ENCODE data around the gene ELOF1.
"Not testable (repeated sequence)": the region's sequence is repeated elsewhere in the genome, so short reads cannot be mapped to it uniquely, and the experiment has no call there.

Gene ELOF1

DNA sequence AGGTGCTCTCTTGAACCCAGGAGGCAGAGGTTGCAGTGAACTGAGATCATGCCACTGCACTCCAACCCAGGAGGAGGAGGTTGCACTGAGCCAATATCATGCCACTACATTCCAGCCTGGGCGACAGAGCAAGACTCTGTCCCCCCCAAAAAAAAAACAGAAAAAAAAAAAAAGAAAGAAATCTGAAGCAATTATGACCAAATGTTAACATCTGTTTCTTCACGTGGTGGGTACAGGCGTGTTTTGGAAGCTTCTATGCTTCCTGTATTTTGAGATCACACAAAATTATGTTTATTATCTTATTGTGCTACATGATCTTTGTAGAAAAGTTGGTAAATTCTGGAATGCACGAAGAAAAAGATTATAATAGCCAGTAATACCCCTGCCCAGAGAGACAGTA lies 21.1 kb upstream of the ELOF1 start:
- no peak for TF ChIP-seq CTCF (IDR thresholded peaks at IDR 0.05; ENCODE audit: borderline replicate concordance, control extremely low read depth, extremely low read depth, insufficient read depth, missing control alignments)
- in situ Hi-C loops (cut with MboI; ENCODE audit: low sequenced_read_pairs, unreplicated experiment), result no loop called here
- DNase-seq (ENCODE audit: low spot score), result no peak

DNA sequence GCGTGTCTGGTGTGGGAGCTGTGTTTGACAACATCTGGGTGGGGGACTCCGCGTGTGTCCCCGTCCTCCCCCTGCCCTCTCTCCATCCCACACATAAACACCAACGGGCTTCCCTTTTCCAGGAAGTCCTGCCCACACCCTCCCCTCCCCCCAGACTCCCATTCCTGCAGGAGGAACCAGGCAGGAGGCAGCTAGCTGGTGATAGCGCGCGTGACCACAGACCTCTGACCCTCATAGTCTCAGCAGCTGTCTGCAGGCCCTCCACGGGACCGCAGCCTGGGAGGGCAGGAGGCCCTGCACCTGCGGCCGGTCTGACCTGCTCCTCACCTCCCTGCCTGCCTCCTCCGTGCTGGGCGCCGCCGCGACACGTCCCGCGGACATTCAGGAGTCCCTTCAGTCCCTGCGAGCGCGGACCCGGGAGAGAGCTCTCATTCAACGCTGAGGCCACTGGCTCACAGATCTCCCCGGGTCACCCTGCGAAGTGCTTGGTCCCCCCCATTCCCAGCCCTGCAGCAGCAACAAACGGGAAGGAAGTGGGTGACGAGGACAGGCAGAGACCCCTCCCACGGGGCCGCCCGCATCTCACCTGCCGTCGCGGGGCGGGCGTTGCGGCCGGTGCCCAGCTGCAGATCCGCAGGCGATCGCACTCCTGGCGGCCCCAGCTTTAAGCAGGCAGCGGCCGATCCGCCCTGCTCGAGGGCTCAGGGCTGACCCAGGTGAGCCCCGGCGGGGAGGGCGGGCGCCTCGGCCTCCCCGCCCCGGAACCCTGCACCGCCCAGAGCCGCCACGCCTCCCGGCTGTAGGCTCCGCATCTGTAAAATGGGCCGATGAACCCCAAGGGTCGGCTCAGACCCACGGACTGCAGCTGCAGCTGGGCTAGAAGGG lies 19.5 kb upstream of the ELOF1 start:
- peak; percentile 82 for DNase-seq (ENCODE audit: low spot score)

GRCh38 chr19:11577451-11578257 lies 18.6 kb upstream of the ELOF1 start, which contains the start of gene ACP5:
Gene ACP5 (minus strand): TSS chr19:11577645. CDS start chr19:11577317, 328 bp downstream.
- TF ChIP-seq CTCF (IDR thresholded peaks at IDR 0.05; ENCODE audit: borderline replicate concordance, control extremely low read depth, extremely low read depth, insufficient read depth, missing control alignments), result no peak
- no peak for DNase-seq (ENCODE audit: low spot score)
- in situ Hi-C loops (cut with MboI; ENCODE audit: low sequenced_read_pairs, unreplicated experiment), result no loop called here

More for the DNA sequence above, 19.5 kb upstream of the ELOF1 start:
- in situ Hi-C loops (cut with MboI; ENCODE audit: low sequenced_read_pairs, unreplicated experiment), result no loop called here
- no peak for TF ChIP-seq CTCF (IDR thresholded peaks at IDR 0.05; ENCODE audit: borderline replicate concordance, control extremely low read depth, extremely low read depth, insufficient read depth, missing control alignments)

DNA sequence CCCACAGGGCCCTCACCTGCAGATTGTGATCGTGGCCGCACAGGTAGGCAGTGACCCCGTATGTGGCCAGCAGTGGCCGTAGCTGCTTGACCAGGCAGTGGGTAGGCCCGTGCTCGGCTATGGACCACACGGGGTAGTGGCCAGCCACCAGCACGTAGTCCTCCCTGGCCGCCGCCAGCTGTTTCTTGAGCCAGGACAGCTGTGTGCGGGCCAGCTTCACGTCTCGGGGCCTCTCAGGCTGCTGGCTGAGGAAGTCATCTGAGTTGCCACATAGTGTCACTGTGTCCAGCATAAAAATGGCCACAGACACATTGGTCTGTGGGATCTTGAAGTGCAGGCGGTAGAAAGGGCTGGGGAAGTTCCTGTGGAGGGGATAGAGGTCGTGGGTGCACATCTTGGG lies 17.2 kb upstream of the ELOF1 start:
- TF ChIP-seq CTCF (IDR thresholded peaks at IDR 0.05; ENCODE audit: borderline replicate concordance, control extremely low read depth, extremely low read depth, insufficient read depth, missing control alignments), result no peak
- in situ Hi-C loops (cut with MboI; ENCODE audit: low sequenced_read_pairs, unreplicated experiment), result no loop called here
- DNase-seq (ENCODE audit: low spot score), result no peak

DNA sequence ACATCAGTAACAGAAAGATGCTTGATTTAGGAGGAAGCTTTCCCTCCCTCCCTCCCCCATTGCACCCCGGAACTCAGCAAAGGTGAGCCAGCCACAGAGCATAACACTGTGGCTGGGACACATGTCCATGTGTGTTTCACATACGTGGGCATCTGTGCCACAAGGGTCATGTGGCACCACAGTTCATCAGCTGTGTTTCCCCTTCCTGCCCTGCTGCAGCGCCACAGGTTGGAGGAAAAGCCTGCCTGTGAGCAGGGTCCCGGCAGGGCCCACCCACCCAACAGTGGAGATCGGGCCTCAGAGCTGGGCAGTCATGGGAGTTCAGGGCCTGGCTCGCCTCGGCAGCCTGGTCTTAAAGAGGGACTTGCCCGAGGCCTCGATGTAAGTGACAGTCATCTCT lies 15.7 kb upstream of the ELOF1 start:
- in situ Hi-C loops (cut with MboI; ENCODE audit: low sequenced_read_pairs, unreplicated experiment), result no loop called here
- TF ChIP-seq CTCF (IDR thresholded peaks at IDR 0.05; ENCODE audit: borderline replicate concordance, control extremely low read depth, extremely low read depth, insufficient read depth, missing control alignments), result no peak
- peak; percentile 16 for DNase-seq (ENCODE audit: low spot score)

DNA sequence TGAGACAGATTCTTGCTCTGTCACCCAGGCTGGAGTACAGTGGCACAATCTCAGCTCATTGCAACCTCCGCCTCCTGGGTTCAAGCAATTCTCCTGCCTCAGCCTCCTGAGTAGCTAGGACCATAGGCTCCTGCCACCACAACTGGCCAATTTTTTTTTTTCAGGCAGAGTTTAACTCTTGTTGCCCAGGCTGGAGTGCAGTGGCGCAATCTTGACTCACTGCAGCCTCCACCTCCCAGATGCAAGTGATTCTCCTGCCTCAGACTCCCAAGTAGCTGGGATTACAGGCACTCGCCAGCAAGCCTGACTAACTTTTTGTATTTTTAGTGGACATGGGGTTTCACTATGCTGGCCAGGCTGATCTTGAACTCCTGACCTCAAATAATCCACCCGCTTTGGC lies 14.7 kb upstream of the ELOF1 start:
- DNase-seq (ENCODE audit: low spot score); in situ Hi-C loops (cut with MboI; ENCODE audit: low sequenced_read_pairs, unreplicated experiment): not testable (repeated sequence)

DNA sequence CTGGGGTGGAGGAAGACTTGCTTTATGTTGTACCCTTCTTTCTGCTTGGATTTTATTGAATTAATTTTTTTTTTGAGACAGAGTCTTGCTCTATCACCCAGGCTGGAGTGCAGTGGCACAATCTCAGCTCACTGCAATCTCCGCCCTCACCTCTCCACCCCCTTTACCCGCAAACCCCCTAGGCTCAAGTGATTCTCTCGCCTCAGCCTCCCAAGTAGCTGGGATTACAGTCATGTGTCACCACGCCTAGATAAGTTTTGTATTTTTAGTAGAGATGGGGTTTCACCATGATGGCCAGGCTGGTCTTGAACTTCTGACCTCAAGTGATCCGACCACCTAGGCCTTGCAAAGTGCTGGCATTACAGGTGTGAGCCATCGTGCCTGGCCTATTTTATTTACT lies 14.3 kb upstream of the ELOF1 start:
- in situ Hi-C loops (cut with MboI; ENCODE audit: low sequenced_read_pairs, unreplicated experiment); DNase-seq (ENCODE audit: low spot score): not testable (repeated sequence)

All from GM13976 (cell line).